ENCODE data around the gene RSBN1. TPM values are rescaled to one million over a fixed set of nuclear protein-coding genes. Genes with fewer than 3 reads are reported as not detected.

The RSBN1 gene
- total RNA-seq, 4 donors from 2014 or later: 33.5 to 56.4 (median 38.3) TPM

- Histone ChIP-seq H3K27ac (no peak overlapping the region), H3K27me3 (no peaks in the 10 kb centered on the region), H3K9me3 (no peaks in the 10 kb centered on the region), H3K36me3 (no peaks in the 10 kb centered on the region), H3K4me3 (no peak overlapping the region), H3K4me1 (no peaks in the 10 kb centered on the region)
- no peak for DNase-seq
- TF ChIP-seq, protein P1, sequence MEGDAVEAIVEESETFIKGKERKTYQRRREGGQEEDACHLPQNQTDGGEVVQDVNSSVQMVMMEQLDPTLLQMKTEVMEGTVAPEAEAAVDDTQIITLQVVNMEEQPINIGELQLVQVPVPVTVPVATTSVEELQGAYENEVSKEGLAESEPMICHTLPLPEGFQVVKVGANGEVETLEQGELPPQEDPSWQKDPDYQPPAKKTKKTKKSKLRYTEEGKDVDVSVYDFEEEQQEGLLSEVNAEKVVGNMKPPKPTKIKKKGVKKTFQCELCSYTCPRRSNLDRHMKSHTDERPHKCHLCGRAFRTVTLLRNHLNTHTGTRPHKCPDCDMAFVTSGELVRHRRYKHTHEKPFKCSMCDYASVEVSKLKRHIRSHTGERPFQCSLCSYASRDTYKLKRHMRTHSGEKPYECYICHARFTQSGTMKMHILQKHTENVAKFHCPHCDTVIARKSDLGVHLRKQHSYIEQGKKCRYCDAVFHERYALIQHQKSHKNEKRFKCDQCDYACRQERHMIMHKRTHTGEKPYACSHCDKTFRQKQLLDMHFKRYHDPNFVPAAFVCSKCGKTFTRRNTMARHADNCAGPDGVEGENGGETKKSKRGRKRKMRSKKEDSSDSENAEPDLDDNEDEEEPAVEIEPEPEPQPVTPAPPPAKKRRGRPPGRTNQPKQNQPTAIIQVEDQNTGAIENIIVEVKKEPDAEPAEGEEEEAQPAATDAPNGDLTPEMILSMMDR (IDR thresholded peaks at IDR 0.05): no peak
- no peak for TF ChIP-seq POLR2A (IDR thresholded peaks at IDR 0.05)
- intact Hi-C loops (cut with DNase I; ENCODE audit: low total_unique reads): no loop called here
These were observed 60.8 kb downstream of the RSBN1 start for GRCh38 chr1:113751516-113751915.

- H3K36me3 ChIP-seq: no peaks in the 10 kb centered on the region
- no peaks in the 10 kb centered on the region for H3K4me1 ChIP-seq
- no peak overlapping the region for H3K27ac ChIP-seq
- H3K9me3 ChIP-seq: no peaks in the 10 kb centered on the region
- no peak for TF ChIP-seq POLR2A (IDR thresholded peaks at IDR 0.05)
- TF ChIP-seq, protein P1 (IDR thresholded peaks at IDR 0.05): no peak
- no peaks in the 10 kb centered on the region for H3K27me3 ChIP-seq
- H3K4me3 ChIP-seq: no peak overlapping the region
- no peak for DNase-seq
- intact Hi-C loops (cut with DNase I; ENCODE audit: low total_unique reads): no loop called here
These were observed 61.2 kb downstream of the RSBN1 start for GRCh38 chr1:113751114-113751513.

DNA sequence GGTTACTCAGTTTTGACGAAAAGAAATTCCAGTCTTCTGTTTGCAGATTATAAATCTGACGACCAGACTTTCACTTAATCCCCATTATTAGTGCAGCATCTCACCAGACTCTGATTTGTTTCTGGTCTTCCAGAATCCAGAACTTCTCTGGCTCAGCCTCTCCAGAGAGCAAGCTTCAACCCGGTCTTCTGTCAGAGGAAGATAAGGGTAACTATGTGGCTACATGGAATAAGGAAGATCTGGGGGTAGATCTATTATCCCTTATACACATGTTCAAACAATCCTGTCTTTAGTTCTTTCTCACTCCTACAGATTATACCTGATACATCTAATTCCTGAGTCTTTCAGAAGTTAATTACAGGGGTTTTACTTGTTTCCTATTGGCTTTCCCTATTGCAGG, 62.9 kb downstream of the RSBN1 start:
- Histone ChIP-seq H3K27ac (no peak overlapping the region), H3K27me3 (no peaks in the 10 kb centered on the region), H3K36me3 (no peaks in the 10 kb centered on the region), H3K4me1 (no peaks in the 10 kb centered on the region), H3K4me3 (no peak overlapping the region), H3K9me3 (no peaks in the 10 kb centered on the region)
- intact Hi-C loops (cut with DNase I; ENCODE audit: low total_unique reads): no loop called here
- DNase-seq: no peak
- TF ChIP-seq POLR2A (IDR thresholded peaks at IDR 0.05): no peak
- TF ChIP-seq, protein P1 (IDR thresholded peaks at IDR 0.05): no peak

- H3K4me3 ChIP-seq: no peak overlapping the region
- no peaks in the 10 kb centered on the region for H3K27me3 ChIP-seq
- TF ChIP-seq, protein P1 (IDR thresholded peaks at IDR 0.05): no peak
- no peak for TF ChIP-seq POLR2A (IDR thresholded peaks at IDR 0.05)
- no peak for DNase-seq
- H3K4me1 ChIP-seq: no peaks in the 10 kb centered on the region
- H3K36me3 ChIP-seq: no peaks in the 10 kb centered on the region
- intact Hi-C loops (cut with DNase I; ENCODE audit: low total_unique reads): no loop called here
- H3K9me3 ChIP-seq: no peaks in the 10 kb centered on the region
- H3K27ac ChIP-seq: no peak overlapping the region
These were observed 64.9 kb downstream of the RSBN1 start for GRCh38 chr1:113747376-113747775.

DNA sequence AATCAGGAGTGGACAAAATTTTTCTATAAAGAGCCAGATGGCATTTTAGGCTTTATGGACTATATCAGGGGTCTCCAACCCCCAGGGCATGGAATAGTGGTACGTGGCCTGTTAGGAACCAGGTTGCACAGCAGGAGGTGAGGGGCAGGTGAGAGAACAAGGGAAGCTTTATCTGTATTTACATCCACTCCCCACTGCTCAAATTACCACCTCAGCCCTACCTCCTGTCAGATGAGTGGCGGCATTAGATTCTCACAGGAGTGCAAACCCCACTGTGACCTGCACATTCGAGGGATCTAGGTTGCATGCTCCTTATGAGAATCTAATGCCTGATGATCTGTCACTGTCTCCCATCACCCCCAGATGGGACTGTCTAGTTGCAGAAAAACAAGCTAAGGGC, 66.9 kb downstream of the RSBN1 start:
- DNase-seq: no peak
- Histone ChIP-seq H3K36me3 (no peaks in the 10 kb centered on the region), H3K27me3 (no peaks in the 10 kb centered on the region), H3K4me3 (no peak overlapping the region), H3K9me3 (no peaks in the 10 kb centered on the region), H3K4me1 (no peaks in the 10 kb centered on the region), H3K27ac (no peak overlapping the region)
- no peak for TF ChIP-seq POLR2A (IDR thresholded peaks at IDR 0.05)
- TF ChIP-seq, protein P1 (IDR thresholded peaks at IDR 0.05): no peak
- intact Hi-C loops (cut with DNase I; ENCODE audit: low total_unique reads): no loop called here
